Right lobe of liver (tissue), 6 donors: Measurements from ENCODE around the gene SBSN. TPM values are rescaled to one million over a fixed set of nuclear protein-coding genes. Genes with fewer than 3 reads are reported as not detected.

Experiments used
- ATAC-seq, 4 donors: fragments of 200-7000 bp; cut with Tn5 transposase; one replicate each; pipeline ENCODE4 v1.9.1; 2020; ENCODE audit warnings: mild to moderate bottlenecking in 4 of 4, moderate library complexity in 4 of 4
- DNase-seq, 3 donors: peaks; one replicate each; pipeline ENCODE4 v3.0.0-alpha.2; 2020
- H3K27ac ChIP-seq, 3 donors: fragments of 200-600 bp; one replicate each; pipeline ENCODE4 v1.8.0; 2022
- H3K27me3 ChIP-seq, 2 donors: fragments of 200-600 bp; one replicate each; pipeline ENCODE4 v1.8.0; 2022
- H3K36me3 ChIP-seq, 4 donors: fragments of 200-600 bp; sonication (generic) in 1 of 4; one replicate each; pipeline versions ENCODE4 v1.5.1 to v1.8.0; 2017 to 2022; ENCODE audit warnings: control low read depth in 1 of 4
- H3K4me1 ChIP-seq, 4 donors: fragments of 200-600 bp; sonication (generic) in 1 of 4; one replicate each; pipeline versions ENCODE4 v1.5.1 to v1.8.0; 2017 to 2022; ENCODE audit warnings: control low read depth in 1 of 4
- H3K4me3 ChIP-seq, 3 donors: fragments of 200-600 bp; one replicate each; pipeline ENCODE4 v1.8.0; 2022
- H3K9me3 ChIP-seq, 4 donors: fragments of 200-600 bp; sonication (generic) in 1 of 4; one replicate each; pipeline versions ENCODE4 v1.5.1 to v1.8.0; 2017 to 2022; ENCODE audit warnings: control low read depth in 1 of 4
- CTCF ChIP-seq, 4 donors: fragments of 200-600 bp in 3 of 4; fragments of 450-650 bp in 1 of 4; IDR thresholded peaks; one replicate each; pipeline versions ENCODE4 v1.5.1 to v1.8.0; 2016 to 2022; ENCODE audit warnings: antibody characterized with exemption in 4 of 4, mild to moderate bottlenecking in 2 of 4
- POLR2A ChIP-seq: fragments of 450-650 bp; IDR thresholded peaks from one replicate; pipeline ENCODE4 v1.6.1; 2017; ENCODE audit warnings: antibody characterized with exemption, mild to moderate bottlenecking
- WGBS: methylation state at CpG from one replicate; pipeline ENCODE4 v1.1.6; 2018; ENCODE audit warnings: low coverage, low lambda C conversion rate; ENCODE audit not compliant: insufficient coverage; ENCODE audit errors: missing lambda C conversion rate; 5-methylcytosine and 5-hydroxymethylcytosine counted together
- intact Hi-C, 2 donors: fragments of 100-400 bp; cut with DNase I; formaldehyde crosslinking; loops; one replicate each; pipeline versions ENCODE4 v1.11.2 to v1.14.1; 2022
- total RNA-seq, 6 experiments: library from RNA; depleted of rRNA in 2 of 6; stranded (reverse); fragments of >200 nt in 2 of 6; fragmentation: NEBNext Ultra II Directional in 3 of 6; extraction: Animal tissue kit (Norgen Biotek cat#: 25700) in 3 of 6; gene quantifications; one replicate each; pipeline versions ENCODE4 v1.1.0 to v1.2.4, GENCODE V29; 2016 to 2023
- donor health status: DM: no; HTN: yes; CAD: no.
- donor health status: DM: no; HTN: no; CAD: no.
- donor health status: DM: no; HTN: no; CAD: no.
- donor health status: DM: no; HTN: yes; CAD: no.
- donor health status: DM: no; HTN: yes; CAD: no.

Gene SBSN
- total RNA-seq, 6 experiments from 2014 or later, result 0.24 TPM; not detected in 5

DNA sequence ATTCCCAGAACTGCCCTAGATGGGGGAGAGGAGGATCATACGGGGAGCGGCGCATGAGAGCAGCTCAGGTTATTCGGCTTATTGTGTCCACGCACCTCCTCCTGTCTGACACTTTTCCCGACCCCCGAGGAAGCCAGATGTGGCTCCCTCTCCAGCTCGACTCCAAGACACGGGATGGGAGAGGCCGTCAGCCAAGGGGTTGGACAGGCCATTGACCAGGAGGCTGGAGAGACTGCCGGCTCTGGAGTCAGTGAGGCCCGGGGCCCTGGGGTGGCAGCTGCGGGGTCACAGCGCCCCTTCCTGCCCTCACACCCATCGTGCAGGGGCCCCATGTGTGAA is 17.5 kb downstream of the SBSN start:
- whole genome bisulfite sequencing, result 0% methylated on average over 7 of the region's 15 CpGs
- H3K27me3 ChIP-seq, result no peaks in the 10 kb centered on the region
- H3K9me3 ChIP-seq, result no peaks in the 10 kb centered on the region
- intact Hi-C loops, result no loop called here
- ATAC-seq (no peak), DNase-seq (no peak)
- peaks cover 0 to 10% (median 0%) of the 10 kb centered on the region in 4 donors for H3K4me1 ChIP-seq
- H3K36me3 ChIP-seq, result no peaks in the 10 kb centered on the region
- H3K27ac ChIP-seq, result no peak overlapping the region
- TF ChIP-seq POLR2A (no peak), CTCF (IDR thresholded peaks at IDR 0.05) (peak in 1 of 4 donors; percentile 1)
- H3K4me3 ChIP-seq, result no peak overlapping the region

DNA sequence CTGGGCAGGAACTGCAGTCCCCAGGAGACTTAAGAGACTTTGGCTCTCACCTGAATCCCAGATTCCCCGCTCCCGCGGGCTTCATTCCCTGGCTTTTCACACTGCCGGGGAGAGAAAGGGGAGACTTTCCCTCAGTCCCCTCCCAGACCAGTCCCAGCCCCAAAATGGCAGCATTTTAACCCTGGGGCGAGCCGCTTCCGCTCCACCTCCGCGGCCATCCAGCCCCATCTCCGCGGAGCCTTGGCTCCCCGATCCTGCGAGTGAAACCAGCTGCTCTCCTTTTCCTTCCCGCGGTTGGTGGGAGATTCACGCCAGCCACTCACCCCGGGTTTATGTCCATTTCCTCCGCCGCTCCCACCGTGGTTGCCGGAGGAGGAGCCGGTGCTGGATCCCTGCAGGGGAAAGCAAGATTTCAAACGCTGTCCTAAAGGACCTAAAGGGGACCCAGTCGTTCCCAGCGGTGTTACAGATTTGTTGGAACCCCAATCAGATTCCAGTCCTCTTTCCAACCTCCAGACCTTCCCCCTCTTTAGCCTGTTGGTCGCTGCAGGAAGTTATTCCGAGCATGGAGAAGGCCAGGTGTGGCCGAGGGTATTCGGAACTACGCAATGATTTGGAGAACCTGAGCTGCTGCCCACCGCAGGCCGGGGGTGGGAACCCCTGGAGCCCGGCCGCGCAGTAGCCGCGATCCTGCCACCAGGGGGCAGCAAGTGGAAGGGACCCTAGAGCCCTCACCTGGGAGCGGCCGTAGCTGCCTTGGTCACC is 18.1 kb downstream of the SBSN start:
- Histone ChIP-seq H3K4me1 (peaks cover 0 to 10% (median 0%) of the 10 kb centered on the region in 4 donors), H3K27ac (no peak overlapping the region), H3K36me3 (no peaks in the 10 kb centered on the region), H3K4me3 (peak overlapping the region; percentile 25 to 39 (median 38)), H3K27me3 (no peaks in the 10 kb centered on the region), H3K9me3 (no peaks in the 10 kb centered on the region)
- DNase-seq (peak; percentile 76 to 79 (median 77)), ATAC-seq (peak; percentile 85 to 93 (median 91))
- WGBS, result 1% methylated on average over 25 of the region's 39 CpGs
- intact Hi-C loops, result no loop called here
- TF ChIP-seq CTCF (IDR thresholded peaks at IDR 0.05), result peak; percentile 75 to 95 (median 94)
- no peak for TF ChIP-seq POLR2A

DNA sequence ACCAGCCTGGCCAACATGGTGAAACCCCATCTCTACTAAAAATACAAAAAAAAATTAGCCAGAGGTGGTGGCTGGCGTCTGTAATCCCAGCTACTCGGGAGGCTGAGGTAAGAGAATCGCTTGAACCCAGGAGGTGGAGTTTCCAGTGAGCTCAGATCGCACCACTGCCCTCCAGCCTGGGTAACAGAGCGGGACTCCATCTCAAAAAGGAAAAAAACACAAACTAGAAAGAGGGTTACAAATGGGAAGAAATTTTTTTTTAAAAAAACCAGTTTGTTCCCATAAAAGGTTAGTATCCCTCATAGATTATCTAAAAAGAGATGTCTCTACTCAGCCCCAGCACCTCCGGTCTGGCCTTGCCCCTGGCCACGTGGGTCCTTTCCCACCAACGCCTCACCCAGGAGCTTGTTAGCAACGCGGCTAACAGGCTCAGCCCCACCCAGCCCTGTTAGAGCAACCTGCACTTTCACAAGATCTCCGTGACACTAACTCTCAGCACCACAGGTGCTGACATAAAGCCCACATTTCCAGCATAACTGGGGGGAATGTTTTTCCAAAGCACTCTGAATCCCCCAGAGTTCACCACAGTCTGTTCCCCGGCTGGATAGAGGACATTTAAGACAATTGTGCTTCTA is 19.0 kb downstream of the SBSN start:
- ATAC-seq, result peak in 3 of 4 donors; percentile 28 to 29 (median 29)
- peaks cover 0 to 10% (median 0%) of the 10 kb centered on the region in 4 donors for H3K4me1 ChIP-seq
- WGBS, result 31% methylated on average over 12 of the region's 12 CpGs
- no peaks in the 10 kb centered on the region for H3K27me3 ChIP-seq
- no peak overlapping the region for H3K27ac ChIP-seq
- H3K9me3 ChIP-seq, result no peaks in the 10 kb centered on the region
- H3K4me3 ChIP-seq, result no peak overlapping the region
- no peak for DNase-seq
- H3K36me3 ChIP-seq, result no peaks in the 10 kb centered on the region
- TF ChIP-seq POLR2A (no peak), CTCF (IDR thresholded peaks at IDR 0.05) (no peak)
- intact Hi-C loops, result no loop called here

DNA sequence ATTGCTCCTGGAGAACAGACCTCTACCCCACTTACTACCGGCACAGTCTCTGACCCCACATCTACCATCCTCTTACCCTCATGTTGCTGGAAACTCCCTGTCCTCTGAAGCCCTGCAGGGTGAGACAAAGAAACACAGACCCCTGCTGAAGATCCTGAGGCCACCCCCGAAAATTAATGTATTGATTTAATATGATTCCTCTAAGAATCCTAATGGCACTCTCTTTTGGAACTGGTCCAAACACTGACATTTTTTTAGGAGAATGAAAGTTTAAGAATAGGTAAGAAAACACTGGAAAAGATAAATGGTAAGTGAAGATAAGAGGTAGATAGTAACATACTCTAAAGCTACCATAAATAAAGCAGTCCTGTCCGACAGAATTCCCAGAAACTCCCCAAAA is 20.0 kb downstream of the SBSN start:
- no peaks in the 10 kb centered on the region for H3K36me3 ChIP-seq
- no peak overlapping the region for H3K27ac ChIP-seq
- ATAC-seq (no peak), DNase-seq (no peak)
- peaks cover 0 to 10% (median 0%) of the 10 kb centered on the region in 4 donors for H3K4me1 ChIP-seq
- H3K9me3 ChIP-seq, result no peaks in the 10 kb centered on the region
- WGBS, result 71% methylated on average over 2 of the region's 3 CpGs
- no peak for TF ChIP-seq CTCF (IDR thresholded peaks at IDR 0.05)
- TF ChIP-seq POLR2A, result no peak
- H3K4me3 ChIP-seq, result no peak overlapping the region
- intact Hi-C loops, result no loop called here
- H3K27me3 ChIP-seq, result no peaks in the 10 kb centered on the region
